Memory B cell (primary cell): ENCODE results near the gene TRIM71.
"Not testable (repeated sequence)": the region's sequence is repeated elsewhere in the genome, so short reads cannot be mapped to it uniquely, and the experiment has no call there.

Experiments
- ATAC-seq: fragments of 150-1000 bp; cut with Tn5 transposase; 2 replicates; pipeline ENCODE4 v1.10.0; 2021; ENCODE audit warnings: low read depth, mild to moderate bottlenecking, moderate library complexity
- DNase-seq, 2 donors: peaks; one replicate each; pipeline ENCODE4 v3.0.0; 2022; ENCODE audit warnings: low spot score in 2 of 2
- H3K27ac Mint-ChIP-seq: one replicate; pipeline ENCODE4 v1.8.0; 2022; ENCODE audit warnings: mild to moderate bottlenecking, moderate library complexity, mixed read lengths
- H3K27me3 Mint-ChIP-seq: one replicate; pipeline ENCODE4 v1.8.0; 2022; ENCODE audit warnings: mixed read lengths
- H3K36me3 Mint-ChIP-seq: one replicate; pipeline ENCODE4 v1.8.0; 2022; ENCODE audit warnings: mild to moderate bottlenecking, mixed read lengths
- H3K4me1 Mint-ChIP-seq: one replicate; pipeline ENCODE4 v1.8.0; 2022; ENCODE audit warnings: mixed read lengths
- H3K4me3 Mint-ChIP-seq: one replicate; pipeline ENCODE4 v1.8.0; 2022; ENCODE audit warnings: mild to moderate bottlenecking, moderate library complexity, mixed read lengths
- H3K9me3 Mint-ChIP-seq: one replicate; pipeline ENCODE4 v1.8.0; 2022; ENCODE audit warnings: mixed read lengths

Gene TRIM71

DNA sequence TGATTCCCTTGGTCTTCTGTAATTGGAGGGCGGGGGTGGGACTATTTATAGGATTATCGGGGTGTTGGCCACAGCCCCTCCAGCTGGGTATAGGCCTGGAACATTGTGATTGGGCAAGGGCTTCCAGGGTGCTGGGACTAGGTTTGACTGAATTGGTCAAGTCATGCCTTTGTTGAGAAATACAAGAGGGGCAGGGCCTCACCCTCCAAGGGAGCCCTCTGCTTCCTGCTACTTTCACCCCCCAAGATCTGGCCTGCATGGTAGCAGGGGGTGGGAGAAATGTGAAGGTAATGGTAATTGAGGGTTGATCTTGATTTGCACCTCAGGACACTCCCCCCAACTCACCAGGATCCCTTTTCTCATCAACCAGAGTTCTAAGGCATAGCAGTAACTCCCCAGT is 25.2 kb downstream of the TRIM71 start:
- H3K27me3 Mint-ChIP-seq: peaks cover 1% of the 10 kb centered on the region
- H3K36me3 Mint-ChIP-seq: no peaks in the 10 kb centered on the region
- no peak overlapping the region for H3K4me3 Mint-ChIP-seq
- ATAC-seq: no peak
- peaks cover 8% of the 10 kb centered on the region for H3K4me1 Mint-ChIP-seq
- no peak for DNase-seq
- H3K27ac Mint-ChIP-seq: no peak overlapping the region
- H3K9me3 Mint-ChIP-seq: no peaks in the 10 kb centered on the region

GRCh38 chr3:32843510-32844321 is 25.9 kb downstream of the TRIM71 start:
- no peak for ATAC-seq
- peaks cover 1% of the 10 kb centered on the region for H3K27me3 Mint-ChIP-seq
- H3K4me3 Mint-ChIP-seq: no peak overlapping the region
- H3K36me3 Mint-ChIP-seq: no peaks in the 10 kb centered on the region
- H3K9me3 Mint-ChIP-seq: no peaks in the 10 kb centered on the region
- no peak overlapping the region for H3K27ac Mint-ChIP-seq
- peaks cover 8% of the 10 kb centered on the region for H3K4me1 Mint-ChIP-seq
- no peak for DNase-seq

- DNase-seq (no peak), ATAC-seq (no peak)
- Mint-ChIP-seq H3K4me3 (no peak overlapping the region), H3K9me3 (no peaks in the 10 kb centered on the region), H3K27me3 (peaks cover 1% of the 10 kb centered on the region), H3K36me3 (no peaks in the 10 kb centered on the region), H3K27ac (no peak overlapping the region), H3K4me1 (peaks cover 8% of the 10 kb centered on the region)
Measured at GRCh38 chr3:32844322-32844654, 26.5 kb downstream of the TRIM71 start.

- ATAC-seq: no peak
- peaks cover 1% of the 10 kb centered on the region for H3K27me3 Mint-ChIP-seq
- H3K36me3 Mint-ChIP-seq: no peaks in the 10 kb centered on the region
- H3K9me3 Mint-ChIP-seq: no peaks in the 10 kb centered on the region
- no peak for DNase-seq
- H3K4me1 Mint-ChIP-seq: peaks cover 8% of the 10 kb centered on the region
- no peak overlapping the region for H3K27ac Mint-ChIP-seq
- H3K4me3 Mint-ChIP-seq: no peak overlapping the region
Measured at GRCh38 chr3:32844914-32845313, 27.1 kb downstream of the TRIM71 start.

- DNase-seq, H3K9me3 Mint-ChIP-seq, H3K27ac Mint-ChIP-seq, ATAC-seq, H3K4me1 Mint-ChIP-seq, H3K36me3 Mint-ChIP-seq, H3K4me3 Mint-ChIP-seq, H3K27me3 Mint-ChIP-seq: not testable (repeated sequence)
Measured at GRCh38 chr3:32845546-32845945, 27.7 kb downstream of the TRIM71 start.

GRCh38 chr3:32847045-32847444 is 29.2 kb downstream of the TRIM71 start:
- not testable (repeated sequence) for H3K27ac Mint-ChIP-seq, H3K4me1 Mint-ChIP-seq, H3K9me3 Mint-ChIP-seq, H3K27me3 Mint-ChIP-seq, H3K36me3 Mint-ChIP-seq, ATAC-seq, H3K4me3 Mint-ChIP-seq, DNase-seq

DNA sequence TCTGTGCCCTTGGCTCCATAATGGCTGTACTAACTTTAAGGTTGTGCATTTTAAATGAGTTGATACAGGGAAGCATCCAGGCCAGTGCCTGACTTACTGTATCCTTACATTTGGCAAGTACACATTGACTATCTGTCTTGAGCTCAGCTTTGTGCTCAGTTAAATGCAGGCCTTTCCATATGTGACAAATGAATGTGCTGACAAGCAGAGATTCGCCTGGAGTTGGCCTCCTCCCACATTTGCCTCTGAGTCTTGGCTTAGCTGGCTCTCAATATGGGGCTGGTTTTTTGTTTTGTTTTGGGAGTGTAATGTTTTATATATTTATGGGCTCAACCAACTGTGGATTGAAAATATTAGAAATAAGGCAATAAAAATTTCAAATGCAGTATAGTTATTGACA is 29.7 kb downstream of the TRIM71 start:
- H3K27ac Mint-ChIP-seq: no peak overlapping the region
- H3K9me3 Mint-ChIP-seq: no peaks in the 10 kb centered on the region
- H3K36me3 Mint-ChIP-seq: no peaks in the 10 kb centered on the region
- H3K27me3 Mint-ChIP-seq: no peaks in the 10 kb centered on the region
- DNase-seq: no peak
- H3K4me1 Mint-ChIP-seq: peaks cover 5% of the 10 kb centered on the region
- no peak overlapping the region for H3K4me3 Mint-ChIP-seq
- ATAC-seq: no peak

DNA sequence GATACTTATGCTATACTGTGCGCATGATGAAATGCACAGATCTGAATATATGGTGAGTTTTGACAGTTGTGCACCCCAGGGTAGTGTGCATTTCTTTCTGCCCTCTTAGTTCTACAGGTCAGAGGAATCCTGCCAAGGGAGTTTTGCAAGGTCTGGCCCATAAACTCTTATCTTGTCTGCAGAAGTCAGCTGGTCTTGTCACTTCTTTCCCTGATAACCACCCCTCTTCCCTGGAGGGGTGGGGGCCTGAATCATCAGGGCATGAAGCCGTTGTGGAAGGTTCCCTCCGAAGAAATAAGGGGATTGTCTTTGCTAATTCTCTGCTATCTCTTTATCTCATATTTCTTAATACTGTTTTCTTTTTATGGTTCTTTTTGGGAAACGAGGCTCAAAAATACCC is 30.4 kb downstream of the TRIM71 start:
- H3K27ac Mint-ChIP-seq: no peak overlapping the region
- no peak overlapping the region for H3K4me3 Mint-ChIP-seq
- H3K27me3 Mint-ChIP-seq: no peaks in the 10 kb centered on the region
- no peaks in the 10 kb centered on the region for H3K9me3 Mint-ChIP-seq
- H3K4me1 Mint-ChIP-seq: no peaks in the 10 kb centered on the region
- ATAC-seq (no peak), DNase-seq (no peak)
- H3K36me3 Mint-ChIP-seq: no peaks in the 10 kb centered on the region

GRCh38 chr3:32849046-32849445 is 31.2 kb downstream of the TRIM71 start:
- ATAC-seq (no peak), DNase-seq (no peak)
- Mint-ChIP-seq H3K36me3 (no peaks in the 10 kb centered on the region), H3K27me3 (peaks cover 2% of the 10 kb centered on the region), H3K4me3 (no peak overlapping the region), H3K27ac (no peak overlapping the region), H3K9me3 (no peaks in the 10 kb centered on the region), H3K4me1 (no peaks in the 10 kb centered on the region)

DNA sequence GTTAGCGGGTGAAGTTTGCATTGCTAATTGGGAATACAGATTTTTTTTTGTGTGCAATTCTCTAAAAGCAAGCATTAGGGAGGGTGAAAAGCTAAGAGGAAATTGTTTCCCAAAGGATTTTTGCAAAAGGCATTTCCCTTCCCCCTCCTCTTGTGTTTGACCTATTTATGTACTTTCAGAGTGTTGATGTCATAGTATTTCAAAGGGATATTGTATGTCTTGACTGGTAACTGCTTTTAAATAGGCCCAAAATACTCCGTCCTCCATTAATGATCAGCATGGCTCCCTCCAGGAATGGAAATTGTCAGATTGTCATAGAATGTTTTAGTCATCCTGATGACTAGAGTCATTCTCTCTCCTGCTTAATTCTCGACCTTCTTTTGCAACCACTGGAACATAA is 32.4 kb downstream of the TRIM71 start:
- Mint-ChIP-seq H3K4me1 (no peaks in the 10 kb centered on the region), H3K27ac (no peak overlapping the region), H3K9me3 (no peaks in the 10 kb centered on the region), H3K4me3 (no peak overlapping the region), H3K27me3 (peaks cover 5% of the 10 kb centered on the region), H3K36me3 (no peaks in the 10 kb centered on the region)
- no peak for DNase-seq
- no peak for ATAC-seq

GRCh38 chr3:32850636-32851035 is 32.8 kb downstream of the TRIM71 start:
- H3K27me3 Mint-ChIP-seq: peaks cover 7% of the 10 kb centered on the region
- H3K4me3 Mint-ChIP-seq: no peak overlapping the region
- H3K9me3 Mint-ChIP-seq: no peaks in the 10 kb centered on the region
- H3K27ac Mint-ChIP-seq: no peak overlapping the region
- no peak for ATAC-seq
- H3K4me1 Mint-ChIP-seq: no peaks in the 10 kb centered on the region
- no peak for DNase-seq
- H3K36me3 Mint-ChIP-seq: no peaks in the 10 kb centered on the region

- DNase-seq: no peak
- no peak for ATAC-seq
- Mint-ChIP-seq H3K4me3 (no peak overlapping the region), H3K27ac (no peak overlapping the region), H3K4me1 (no peaks in the 10 kb centered on the region), H3K36me3 (no peaks in the 10 kb centered on the region), H3K9me3 (no peaks in the 10 kb centered on the region), H3K27me3 (peaks cover 9% of the 10 kb centered on the region)
Measured at GRCh38 chr3:32852146-32852545, 34.3 kb downstream of the TRIM71 start.

GRCh38 chr3:32855350-32855953 is 37.7 kb downstream of the TRIM71 start:
- ATAC-seq: no peak
- H3K27me3 Mint-ChIP-seq: peaks cover 9% of the 10 kb centered on the region
- no peak for DNase-seq
- no peaks in the 10 kb centered on the region for H3K9me3 Mint-ChIP-seq
- no peak overlapping the region for H3K4me3 Mint-ChIP-seq
- no peaks in the 10 kb centered on the region for H3K4me1 Mint-ChIP-seq
- H3K27ac Mint-ChIP-seq: no peak overlapping the region
- H3K36me3 Mint-ChIP-seq: no peaks in the 10 kb centered on the region

- no peak for ATAC-seq
Measured at GRCh38 chr3:32856355-32856889, 38.6 kb downstream of the TRIM71 start.

More at GRCh38 chr3:32856355-32856889, 38.6 kb downstream of the TRIM71 start:
- H3K36me3 Mint-ChIP-seq: no peaks in the 10 kb centered on the region
- peaks cover 9% of the 10 kb centered on the region for H3K27me3 Mint-ChIP-seq
- no peak overlapping the region for H3K27ac Mint-ChIP-seq
- no peak for DNase-seq
- no peak overlapping the region for H3K4me3 Mint-ChIP-seq
- no peaks in the 10 kb centered on the region for H3K9me3 Mint-ChIP-seq
- H3K4me1 Mint-ChIP-seq: no peaks in the 10 kb centered on the region
